Testis (tissue), 2 donors: Measurements from ENCODE around the gene GRIN2D.

Experiments
- CTCF ChIP-seq, 3 experiments: fragments of 450-650 bp in 2 of 3; fragments of 200-600 bp in 1 of 3; sonication (generic) in 1 of 3; IDR thresholded peaks; one replicate each; pipeline ENCODE4 v1.5.1; 2016 to 2019; ENCODE audit warnings: antibody characterized with exemption in 3 of 3, mild to moderate bottlenecking in 2 of 3, moderate library complexity in 1 of 3
- POLR2A ChIP-seq: fragments of 450-650 bp; IDR thresholded peaks from one replicate; pipeline ENCODE4 v1.6.1; 2017; ENCODE audit warnings: antibody characterized with exemption, mild to moderate bottlenecking, moderate library complexity

- TF ChIP-seq POLR2A: no peak
- TF ChIP-seq CTCF (IDR thresholded peaks at IDR 0.05): no peak
Measured at GRCh38 chr19:48382286-48382685, 11.2 kb upstream of the GRIN2D start.
